Glutamatergic neuron (in vitro differentiated cells): ENCODE data around the gene HOXB1. TPM values are rescaled to one million over a fixed set of nuclear protein-coding genes. Genes with fewer than 3 reads are reported as not detected.

Source experiments
- DNase-seq: peaks from one replicate; pipeline ENCODE4 v3.0.0; 2022
- H3K27ac Mint-ChIP-seq: one replicate; pipeline ENCODE4 v1.8.0; 2020; ENCODE audit warnings: mild to moderate bottlenecking, mixed read lengths, inconsistent platforms; ENCODE audit not compliant: unreplicated experiment
- H3K27me3 Mint-ChIP-seq: one replicate; pipeline ENCODE4 v1.8.0; 2020; ENCODE audit warnings: mild to moderate bottlenecking, moderate library complexity, mixed read lengths, inconsistent platforms; ENCODE audit not compliant: unreplicated experiment
- H3K36me3 Mint-ChIP-seq: one replicate; pipeline ENCODE4 v1.8.0; 2020; ENCODE audit warnings: mild to moderate bottlenecking, mixed read lengths, inconsistent platforms; ENCODE audit not compliant: unreplicated experiment
- H3K4me1 Mint-ChIP-seq: one replicate; pipeline ENCODE4 v1.8.0; 2020; ENCODE audit warnings: mild to moderate bottlenecking, low read depth, mixed read lengths, inconsistent platforms; ENCODE audit not compliant: unreplicated experiment
- H3K4me3 Mint-ChIP-seq: one replicate; pipeline ENCODE4 v1.8.0; 2020; ENCODE audit warnings: mild to moderate bottlenecking, mixed read lengths, inconsistent platforms; ENCODE audit not compliant: unreplicated experiment
- H3K9me3 Mint-ChIP-seq: one replicate; pipeline ENCODE4 v1.8.0; 2020; ENCODE audit warnings: mild to moderate bottlenecking, moderate library complexity, mixed read lengths, inconsistent platforms; ENCODE audit not compliant: unreplicated experiment
- CTCF ChIP-seq: fragments of 200-600 bp; sonication (generic); IDR thresholded peaks from one replicate; pipeline ENCODE4 v1.5.0; 2021; ENCODE audit not compliant: partially characterized antibody, unreplicated experiment
- total RNA-seq: library from RNA; stranded (reverse); fragmentation: NEBNext Ultra II Directional; extraction: Animal tissue kit (Norgen Biotek cat#: 25700); gene quantifications from one replicate; pipeline ENCODE4 v1.2.1, GENCODE V29; 2021; ENCODE audit not compliant: unreplicated experiment

HOXB1 gene
- total RNA-seq, 1 donor from 2014 or later, result not detected

GRCh38 chr17:48564188-48565021 lies 33.6 kb upstream of the HOXB1 start:
- DNase-seq, result no peak
- Mint-ChIP-seq H3K27ac (no peak overlapping the region), H3K4me1 (peaks cover 3% of the 10 kb centered on the region), H3K9me3 (peaks cover 8% of the 10 kb centered on the region), H3K4me3 (no peak overlapping the region), H3K36me3 (no peaks in the 10 kb centered on the region), H3K27me3 (peaks cover 37% of the 10 kb centered on the region)
- no peak for TF ChIP-seq CTCF

GRCh38 chr17:48563867-48564187 lies 33.0 kb upstream of the HOXB1 start:
- Mint-ChIP-seq H3K4me3 (peak overlapping the region; percentile 26), H3K36me3 (no peaks in the 10 kb centered on the region), H3K4me1 (peaks cover 3% of the 10 kb centered on the region), H3K27ac (no peak overlapping the region), H3K27me3 (peaks cover 37% of the 10 kb centered on the region), H3K9me3 (peaks cover 8% of the 10 kb centered on the region)
- TF ChIP-seq CTCF, result no peak
- DNase-seq, result no peak

- TF ChIP-seq CTCF, result no peak
- H3K36me3 Mint-ChIP-seq, result no peaks in the 10 kb centered on the region
- DNase-seq, result no peak
- H3K27me3 Mint-ChIP-seq, result peaks cover 38% of the 10 kb centered on the region
- no peak overlapping the region for H3K27ac Mint-ChIP-seq
- peak overlapping the region; percentile 26 for H3K4me3 Mint-ChIP-seq
- peaks cover 7% of the 10 kb centered on the region for H3K9me3 Mint-ChIP-seq
- peaks cover 3% of the 10 kb centered on the region for H3K4me1 Mint-ChIP-seq
Measured at GRCh38 chr17:48563385-48563838, 32.6 kb upstream of the HOXB1 start.

- H3K4me1 Mint-ChIP-seq, result peaks cover 3% of the 10 kb centered on the region
- H3K27me3 Mint-ChIP-seq, result peaks cover 39% of the 10 kb centered on the region
- no peaks in the 10 kb centered on the region for H3K36me3 Mint-ChIP-seq
- H3K4me3 Mint-ChIP-seq, result no peak overlapping the region
- H3K9me3 Mint-ChIP-seq, result peaks cover 6% of the 10 kb centered on the region
- DNase-seq, result no peak
- no peak overlapping the region for H3K27ac Mint-ChIP-seq
- no peak for TF ChIP-seq CTCF
Measured at GRCh38 chr17:48562934-48563333, 32.1 kb upstream of the HOXB1 start.
